H4 (cell line): ENCODE measurements around the gene DOCK1. TPM values are rescaled to one million over a fixed set of nuclear protein-coding genes. Genes with fewer than 3 reads are reported as not detected.

Experiments
- DNase-seq: peaks from one replicate; pipeline ENCODE4 v3.0.0-alpha.2; 2015; ENCODE audit warnings: low spot score
- total RNA-seq: library from RNA; depleted of rRNA; stranded (reverse); fragments of >200 nt; shearing (Covaris generic); gene quantifications from 2 replicates; pipeline ENCODE4 v1.2.3, GENCODE V29; 2014

DOCK1 gene
- total RNA-seq, 1 experiment from 2014 or later, result 34.4 TPM

GRCh38 chr10:127351542-127351941 is 446.3 kb downstream of the DOCK1 start:
- DNase-seq, result no peak

DNA sequence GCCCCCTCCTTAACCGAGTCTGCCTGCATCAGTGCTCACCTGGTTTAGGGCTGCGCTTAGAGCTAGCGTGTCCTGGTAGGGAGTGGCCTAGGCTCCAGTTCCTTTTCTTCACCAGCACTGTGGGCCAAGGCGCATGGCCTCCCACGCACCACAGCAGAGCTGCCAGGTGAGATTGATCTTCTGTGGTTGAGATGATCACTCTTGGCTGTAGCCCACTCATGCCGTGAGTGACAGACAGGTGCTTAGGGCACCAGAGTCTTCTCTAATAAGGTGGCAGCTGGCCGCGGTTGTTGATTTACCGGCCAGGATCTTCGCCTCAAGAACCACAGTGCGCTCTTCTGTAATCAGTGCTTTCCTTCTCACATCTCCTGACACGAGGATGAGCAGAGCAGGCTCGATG is 448.3 kb downstream of the DOCK1 start:
- DNase-seq, result no peak

DNA sequence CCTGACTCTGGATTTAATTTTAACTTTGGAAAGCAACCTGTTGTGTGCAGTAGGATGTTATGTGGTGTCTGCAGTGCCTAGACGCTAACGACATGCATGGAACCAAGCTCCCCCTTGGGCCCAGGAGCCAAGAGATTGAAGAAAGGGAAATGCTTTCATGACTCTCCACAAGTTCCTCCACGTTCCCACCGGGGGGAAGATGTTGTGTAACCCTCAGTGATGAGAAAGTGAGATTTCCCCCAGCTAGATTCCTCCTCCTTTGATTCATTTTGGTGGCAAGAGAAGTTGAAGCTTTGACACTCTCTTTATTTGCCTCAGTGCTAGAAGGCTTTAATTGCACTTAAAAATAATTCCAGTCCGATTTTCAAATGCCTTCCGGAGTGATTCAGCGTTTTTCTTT is 449.0 kb downstream of the DOCK1 start:
- no peak for DNase-seq

DNA sequence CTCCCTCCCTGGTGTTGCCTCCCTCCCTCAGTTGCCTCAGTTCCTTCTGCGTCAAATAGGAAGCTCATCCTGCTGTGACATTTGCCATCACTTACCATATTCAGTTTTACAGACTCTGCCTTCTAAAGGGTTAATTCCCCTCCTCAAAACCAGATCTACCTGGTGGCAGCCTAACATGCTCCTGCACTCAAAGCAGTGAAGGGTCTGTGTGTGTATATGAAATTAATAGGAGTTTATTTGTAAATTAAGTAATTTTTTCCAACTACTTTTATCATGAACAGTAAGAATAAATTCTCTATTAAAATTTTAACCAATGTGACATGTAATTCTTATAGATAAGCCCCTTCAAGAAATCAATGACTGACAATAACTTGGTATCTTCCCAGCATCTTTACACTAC is 449.8 kb downstream of the DOCK1 start:
- DNase-seq, result no peak

GRCh38 chr10:127356360-127356759 is 451.1 kb downstream of the DOCK1 start:
- DNase-seq, result no peak

GRCh38 chr10:127357265-127357664 is 452.0 kb downstream of the DOCK1 start:
- no peak for DNase-seq

- no peak for DNase-seq
These were observed 453.1 kb downstream of the DOCK1 start for GRCh38 chr10:127358337-127358736.

DNA sequence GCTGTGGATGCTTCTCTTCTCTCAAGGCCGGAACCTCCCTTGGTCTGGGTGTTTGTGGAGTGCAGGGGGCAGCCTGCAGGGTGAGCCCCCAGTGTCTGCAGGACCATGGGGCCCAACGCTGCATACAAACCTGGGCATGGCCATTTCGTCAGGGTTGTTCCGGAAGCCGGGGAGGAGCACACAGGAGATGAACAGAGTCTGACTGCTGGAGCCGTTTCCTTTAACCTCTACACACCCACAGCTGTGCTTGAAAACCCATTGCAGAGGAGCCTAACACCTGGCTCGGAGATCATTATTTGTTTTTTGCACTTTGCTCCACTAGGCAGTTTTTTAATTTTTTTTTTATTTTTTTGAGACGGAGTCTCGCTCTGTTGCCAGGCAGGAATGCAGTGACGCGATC is 458.8 kb downstream of the DOCK1 start:
- DNase-seq, result no peak

GRCh38 chr10:127368101-127368500 is 462.9 kb downstream of the DOCK1 start:
- no peak for DNase-seq

- DNase-seq, result no peak
These were observed 463.7 kb downstream of the DOCK1 start for GRCh38 chr10:127368929-127369328.

DNA sequence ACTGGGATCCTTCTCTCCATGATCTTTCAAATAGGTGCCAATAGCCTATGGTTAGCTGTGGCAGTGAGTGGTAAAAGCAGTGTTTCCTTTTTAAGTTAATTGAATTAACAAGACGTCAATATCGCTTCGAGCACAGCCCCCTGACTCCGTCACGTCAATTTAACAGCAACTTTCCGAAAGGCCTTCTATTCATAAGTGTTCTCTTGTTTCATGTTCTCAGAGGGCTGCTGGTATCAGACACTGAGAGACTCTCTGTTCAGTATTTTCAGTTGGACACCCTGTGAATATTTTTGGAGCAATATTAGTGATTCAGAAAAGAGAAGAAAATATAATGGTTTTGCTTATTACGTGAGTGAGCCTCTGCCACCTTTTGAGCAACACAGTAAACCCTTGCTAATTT is 465.4 kb downstream of the DOCK1 start:
- no peak for DNase-seq

DNA sequence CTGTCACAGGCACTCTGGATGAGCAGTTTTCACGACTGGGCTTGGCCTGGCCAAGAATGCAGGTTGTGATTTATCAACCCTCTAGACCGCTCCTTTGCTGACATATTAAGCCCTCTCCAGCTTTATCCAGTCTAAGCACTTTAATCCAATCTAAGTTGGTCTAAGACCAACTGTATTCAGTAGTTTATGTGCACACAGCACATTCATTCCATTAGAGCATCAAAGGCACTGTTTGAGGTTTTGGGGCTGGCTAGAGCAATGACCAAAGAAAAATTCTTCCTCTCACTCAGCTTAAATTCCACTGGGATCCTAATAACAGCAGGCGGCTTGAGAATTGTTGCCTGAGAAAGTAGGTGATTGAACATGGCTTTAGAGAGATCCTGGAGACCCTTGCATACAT is 467.1 kb downstream of the DOCK1 start:
- DNase-seq, result no peak

DNA sequence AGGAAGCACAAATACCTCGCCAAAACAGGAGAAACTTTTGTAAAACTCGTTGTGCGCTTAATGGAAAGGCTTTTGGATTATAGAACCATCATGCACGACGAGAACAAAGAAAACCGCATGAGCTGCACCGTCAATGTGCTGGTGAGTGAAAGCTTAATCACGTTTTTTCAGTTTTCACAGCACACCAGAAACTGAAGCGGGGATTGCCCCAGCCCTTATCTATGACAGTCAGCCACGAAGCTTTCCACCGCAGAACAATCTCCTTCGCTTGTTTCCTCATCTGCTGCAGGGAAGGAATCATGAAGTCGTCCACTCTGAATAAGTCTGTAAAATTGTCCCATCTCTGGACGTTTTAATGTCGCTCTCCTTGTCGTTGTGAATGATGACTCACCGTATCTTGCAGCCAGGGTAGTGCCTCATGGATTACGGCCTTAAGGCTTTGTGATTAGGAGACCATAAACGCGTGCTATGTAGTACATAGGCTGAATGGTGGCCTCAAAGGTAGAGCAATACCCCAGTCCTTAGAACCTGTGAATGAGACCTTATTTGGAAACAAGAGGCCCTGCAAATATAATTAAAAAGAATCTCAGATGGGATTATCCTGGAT is 468.9 kb downstream of the DOCK1 start:
- DNase-seq, result no peak

- peak; percentile 19 for DNase-seq
These were observed 469.7 kb downstream of the DOCK1 start for GRCh38 chr10:127374901-127375300.

DNA sequence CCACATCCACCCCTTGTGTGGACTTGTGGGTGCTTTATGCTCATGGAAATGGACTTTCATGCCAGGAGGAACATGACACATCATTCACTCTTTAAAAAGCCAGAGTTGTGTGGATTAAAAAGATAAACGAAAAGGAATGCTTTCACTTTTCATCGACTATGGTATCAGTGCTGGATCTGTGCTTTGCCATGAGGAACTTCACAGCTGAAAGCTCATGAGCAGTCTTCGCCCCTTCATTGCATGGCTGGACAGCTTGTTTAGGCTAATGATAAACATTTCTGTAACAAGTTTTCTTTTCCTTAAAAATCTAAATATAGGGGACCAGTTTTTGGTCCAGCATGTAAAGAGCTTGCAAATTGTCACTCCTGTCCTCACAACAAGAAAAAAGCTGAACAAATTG is 470.2 kb downstream of the DOCK1 start:
- DNase-seq, result no peak

GRCh38 chr10:127376071-127376470 is 470.8 kb downstream of the DOCK1 start:
- no peak for DNase-seq

DNA sequence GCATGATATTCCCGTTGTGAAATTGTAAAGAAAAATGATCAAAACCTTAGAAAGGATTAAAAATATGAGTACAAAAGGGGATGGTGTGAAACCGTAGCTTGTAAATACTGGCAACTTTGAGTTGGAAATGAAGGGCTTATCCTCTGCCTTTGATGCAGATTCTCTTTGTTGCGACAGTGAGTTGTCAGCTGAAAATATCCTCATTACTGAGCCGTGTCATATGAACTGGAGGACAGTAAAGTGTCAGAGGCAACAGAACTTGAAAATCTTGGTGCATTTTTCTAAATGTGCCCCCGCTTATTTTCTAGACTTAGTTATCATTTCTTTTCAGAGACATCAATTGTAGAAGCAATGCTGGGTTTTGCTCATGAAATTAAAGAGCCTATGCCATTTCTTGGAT is 473.4 kb downstream of the DOCK1 start:
- no peak for DNase-seq

GRCh38 chr10:127384532-127384931 is 479.3 kb downstream of the DOCK1 start:
- no peak for DNase-seq

DNA sequence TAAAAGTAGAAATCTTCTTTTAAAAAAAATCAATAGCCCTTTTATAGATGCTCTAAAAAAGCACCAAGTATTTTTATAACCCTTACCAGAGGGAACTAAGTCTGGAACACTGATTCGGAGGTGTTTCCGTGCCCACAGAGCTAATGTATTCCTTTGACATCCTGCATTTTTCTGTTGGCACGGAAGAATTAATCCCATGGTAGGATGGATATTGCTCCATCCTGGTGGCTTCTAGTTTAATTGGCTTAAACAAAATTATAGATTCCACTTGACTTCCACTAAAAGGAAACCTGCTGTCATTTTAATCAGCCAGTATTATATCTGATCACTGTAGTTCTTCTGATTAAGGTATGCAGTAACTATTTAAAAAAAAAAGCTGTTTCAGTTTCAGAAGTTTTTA is 479.8 kb downstream of the DOCK1 start:
- DNase-seq, result no peak

- DNase-seq, result no peak
These were observed 481.5 kb downstream of the DOCK1 start for GRCh38 chr10:127386606-127387327.

DNA sequence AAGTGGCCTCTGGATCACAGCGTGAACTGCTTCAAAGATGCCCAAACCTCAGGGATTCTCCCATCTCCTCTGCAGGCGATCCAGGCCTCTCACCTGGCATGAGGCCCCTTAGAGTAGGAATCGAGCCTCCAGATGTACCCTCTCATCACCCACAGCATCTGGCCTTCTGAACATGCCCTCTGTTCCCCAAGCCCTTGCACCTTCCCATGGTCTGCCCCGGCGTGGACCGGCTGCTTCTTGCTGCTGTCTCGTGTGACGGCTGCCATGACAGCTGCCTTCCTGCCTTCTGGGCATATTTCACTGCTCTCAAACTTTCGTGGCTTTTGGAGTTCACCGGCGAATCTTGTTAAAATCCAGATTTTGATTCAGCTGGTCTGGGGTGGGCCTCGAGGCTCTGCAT is 486.6 kb downstream of the DOCK1 start:
- DNase-seq, result no peak

DNA sequence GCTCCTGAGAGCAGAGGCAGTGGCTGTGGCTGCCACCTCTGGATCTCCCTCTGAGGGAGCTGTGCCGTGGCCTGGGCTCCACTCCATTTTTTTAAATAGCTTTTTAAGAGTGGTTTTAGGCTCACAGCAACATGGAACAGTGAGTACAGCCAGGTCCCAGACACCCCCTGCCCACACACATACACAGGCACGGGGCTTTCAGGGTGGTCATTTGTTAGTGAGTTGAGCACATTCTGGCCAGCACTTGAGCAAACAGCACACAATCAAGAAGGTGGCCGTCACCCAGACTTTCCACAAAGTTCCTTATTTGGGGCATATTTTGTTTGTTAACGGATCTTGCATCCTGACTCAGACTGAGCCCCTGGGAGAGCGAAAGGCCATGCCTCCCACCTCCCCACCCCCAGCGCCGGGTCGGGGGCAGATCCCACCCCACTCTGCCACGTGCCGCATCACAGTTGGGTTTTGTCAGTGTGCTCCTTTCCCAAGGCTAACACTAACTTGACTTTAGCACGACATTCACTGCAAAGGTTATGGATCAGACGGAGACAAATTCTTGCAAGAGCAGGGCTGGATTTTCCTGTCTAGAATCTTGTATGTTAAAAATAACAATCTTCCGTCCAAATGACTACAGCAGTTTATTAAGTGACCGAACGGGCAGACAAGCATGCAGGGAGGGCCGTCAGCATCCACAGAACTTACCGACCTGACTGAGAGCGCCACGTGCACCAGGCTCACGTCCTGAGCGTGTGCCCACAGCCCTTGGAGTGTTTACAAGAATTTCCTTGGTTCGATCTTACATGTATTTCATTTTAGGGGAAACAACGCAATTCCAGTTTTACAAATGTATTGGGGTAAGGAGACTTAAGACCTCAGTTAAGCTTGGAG is 487.4 kb downstream of the DOCK1 start:
- no peak for DNase-seq
